ENCODE data around the gene GBX2. TPM values are rescaled to one million over a fixed set of nuclear protein-coding genes. Genes with fewer than 3 reads are reported as not detected.

The GBX2 gene
- total RNA-seq, 1 experiment from 2014 or later, result 0.31 TPM

DNA sequence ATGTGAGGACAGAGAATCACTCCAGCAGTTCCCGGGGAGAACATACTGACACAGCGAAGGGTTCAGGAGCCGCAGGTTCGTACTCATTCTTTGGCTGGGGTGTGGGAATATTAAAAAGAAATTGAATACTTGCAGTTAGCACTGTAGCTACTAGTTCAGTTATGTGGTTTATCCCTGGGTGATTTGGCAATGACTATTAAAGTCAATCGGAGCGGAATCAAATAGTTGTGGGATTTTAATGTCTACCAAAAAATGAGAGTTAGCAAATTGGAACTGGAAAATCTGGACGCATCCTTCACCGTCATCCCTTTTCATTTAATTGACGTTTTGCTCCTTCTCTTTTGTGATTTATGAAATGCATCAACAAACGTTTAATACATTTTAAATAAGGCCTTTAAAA is 50.8 kb downstream of the GBX2 start:
- no peak overlapping the region for H2BK20ac ChIP-seq (ENCODE audit: low read depth, low read length, poor library complexity, severe bottlenecking)
- H3K56ac ChIP-seq (ENCODE audit: insufficient read length, low read depth, low read length), result no peak overlapping the region
- no peak overlapping the region for H2BK12ac ChIP-seq (ENCODE audit: insufficient read length, low read depth, low read length)
- H3K23me2 ChIP-seq (ENCODE audit: insufficient read length, low read depth, low read length, poor library complexity, severe bottlenecking), result no peaks in the 10 kb centered on the region
- no peaks in the 10 kb centered on the region for H3K27me3 ChIP-seq (ENCODE audit: insufficient read depth, low read length)
- H3K79me1 ChIP-seq (ENCODE audit: insufficient read depth, low read depth, low read length, poor library complexity, severe bottlenecking), result no peaks in the 10 kb centered on the region
- H2BK120ac ChIP-seq (ENCODE audit: low read depth, low read length, poor library complexity, severe bottlenecking), result no peak overlapping the region
- no CpG with 5 or more reads among the region's 10 CpGs for WGBS (ENCODE audit: extremely low coverage, insufficient read length, low lambda C conversion rate)
- Mint-ChIP-seq H3K4me3 (no peak overlapping the region; a peak in 1 of 5 replicates), H3K36me3 (ENCODE audit: insufficient read depth in 1 of 3, low read depth in 3 of 3) (peaks cover 0 to 4% (median 0%) of the 10 kb centered on the region in 3 experiments; a peak in 3 of 7 replicates), H3K27ac (no peak overlapping the region), H3K4me1 (peaks cover 21 to 23% of the 10 kb centered on the region in 2 experiments), H3K9me3 (no peaks in the 10 kb centered on the region; a peak in 1 of 5 replicates), H3K27me3 (ENCODE audit: low read depth) (peaks cover 62% of the 10 kb centered on the region)
- no peaks in the 10 kb centered on the region for H3K79me2 ChIP-seq (ENCODE audit: insufficient read depth, low read length)
- TF ChIP-seq, protein P1, sequence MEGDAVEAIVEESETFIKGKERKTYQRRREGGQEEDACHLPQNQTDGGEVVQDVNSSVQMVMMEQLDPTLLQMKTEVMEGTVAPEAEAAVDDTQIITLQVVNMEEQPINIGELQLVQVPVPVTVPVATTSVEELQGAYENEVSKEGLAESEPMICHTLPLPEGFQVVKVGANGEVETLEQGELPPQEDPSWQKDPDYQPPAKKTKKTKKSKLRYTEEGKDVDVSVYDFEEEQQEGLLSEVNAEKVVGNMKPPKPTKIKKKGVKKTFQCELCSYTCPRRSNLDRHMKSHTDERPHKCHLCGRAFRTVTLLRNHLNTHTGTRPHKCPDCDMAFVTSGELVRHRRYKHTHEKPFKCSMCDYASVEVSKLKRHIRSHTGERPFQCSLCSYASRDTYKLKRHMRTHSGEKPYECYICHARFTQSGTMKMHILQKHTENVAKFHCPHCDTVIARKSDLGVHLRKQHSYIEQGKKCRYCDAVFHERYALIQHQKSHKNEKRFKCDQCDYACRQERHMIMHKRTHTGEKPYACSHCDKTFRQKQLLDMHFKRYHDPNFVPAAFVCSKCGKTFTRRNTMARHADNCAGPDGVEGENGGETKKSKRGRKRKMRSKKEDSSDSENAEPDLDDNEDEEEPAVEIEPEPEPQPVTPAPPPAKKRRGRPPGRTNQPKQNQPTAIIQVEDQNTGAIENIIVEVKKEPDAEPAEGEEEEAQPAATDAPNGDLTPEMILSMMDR (conservative IDR thresholded peaks at IDR 0.05), result no peak
- no peak overlapping the region for H4K5ac ChIP-seq (ENCODE audit: insufficient read length, low read depth, low read length)
- H3K9me3 ChIP-seq (ENCODE audit: control insufficient read depth, low read depth, low read length), result no peaks in the 10 kb centered on the region
- no peak overlapping the region for H2AK5ac ChIP-seq (ENCODE audit: insufficient read length, low read length)
- no peak overlapping the region for H3T11ph ChIP-seq (ENCODE audit: low read length)
- no peak for DNase-seq
- H3K23ac ChIP-seq (ENCODE audit: insufficient read length, low read depth, low read length), result no peak overlapping the region
- H4K20me1 ChIP-seq (ENCODE audit: control insufficient read depth, insufficient read depth, insufficient read length), result no peaks in the 10 kb centered on the region
- H3K4me1 ChIP-seq (ENCODE audit: insufficient read depth, low read length), result peaks cover 3% of the 10 kb centered on the region; the same call in 1 of the 2 replicates
- no peak overlapping the region for H3K4me2 ChIP-seq (ENCODE audit: insufficient read depth, insufficient read length, low read length)
- no peak overlapping the region for H4K91ac ChIP-seq (ENCODE audit: insufficient read length, low read depth, low read length)
- H3K18ac ChIP-seq (ENCODE audit: insufficient read length, low read depth, low read length), result no peak overlapping the region
- H2AFZ ChIP-seq (ENCODE audit: low read length), result no peak overlapping the region
- H3K27ac ChIP-seq (ENCODE audit: insufficient read length, low read depth, low read length), result no peak overlapping the region
- H2BK5ac ChIP-seq (ENCODE audit: insufficient read length, low read length), result no peak overlapping the region
- H4K8ac ChIP-seq (replicated peaks; ENCODE audit: insufficient read length, low read depth, low read length), result no peak overlapping the region
- H3K9ac ChIP-seq (ENCODE audit: extremely low read depth, insufficient read length, low read length), result no peak overlapping the region
- no peak overlapping the region for H3K14ac ChIP-seq (ENCODE audit: insufficient read depth, low read length)
- no peak overlapping the region for H3K4ac ChIP-seq (ENCODE audit: low read depth, low read length)
- no peak overlapping the region for H2BK15ac ChIP-seq (ENCODE audit: low read depth, low read length)

Other genes starting within 250 kb of the GBX2 start
- not detected in 2 replicates for gene ASB18, start 96.0 kb upstream of the GBX2 start, total RNA-seq (2021)